CD14-positive monocyte (primary cell): ENCODE data around the gene DBT. TPM values are rescaled to one million over a fixed set of nuclear protein-coding genes. Genes with fewer than 3 reads are reported as not detected.

ENCODE experiments used
- DNase-seq, 3 donors: peaks; one replicate each; pipeline ENCODE4 v3.0.0-alpha.2; 2011 to 2022
- H2AFZ ChIP-seq: 2 replicates; pipeline ENCODE4 v1.6.0; 2012; ENCODE audit warnings: mild to moderate bottlenecking, low read depth, low read length, inconsistent platforms; ENCODE audit not compliant: insufficient read depth, poor library complexity, severe bottlenecking
- H3K27ac ChIP-seq, 2 donors: 1 replicate in 1 of 2; 2 replicates in 1 of 2; pipeline ENCODE4 v1.5.1; 2012 to 2013; ENCODE audit warnings: low read length in 2 of 2, control low read depth in 1 of 2, inconsistent platforms in 1 of 2, low read depth in 1 of 2, mild to moderate bottlenecking in 1 of 2
- H3K27me3 ChIP-seq, 2 donors: one replicate each; pipeline versions ENCODE4 v1.6.0 to v1.6.1; 2011 to 2013; ENCODE audit warnings: low read length in 2 of 2; ENCODE audit not compliant: control insufficient read depth in 2 of 2, insufficient read depth in 2 of 2
- H3K36me3 ChIP-seq, 2 donors: replicated peaks in 1 of 2; 1 replicate in 1 of 2; 2 replicates in 1 of 2; pipeline versions ENCODE4 v1.5.1 to v1.6.1; 2012 to 2013; ENCODE audit warnings: low read length in 2 of 2, control low read depth in 1 of 2, inconsistent platforms in 1 of 2, mild to moderate bottlenecking in 1 of 2; ENCODE audit not compliant: insufficient read depth in 2 of 2, control insufficient read depth in 1 of 2
- H3K4me1 ChIP-seq, 2 donors: 1 replicate in 1 of 2; 2 replicates in 1 of 2; pipeline versions ENCODE4 v1.5.1 to v1.6.1; 2012 to 2013; ENCODE audit warnings: low read length in 2 of 2, control low read depth in 1 of 2, inconsistent platforms in 1 of 2, mild to moderate bottlenecking in 1 of 2, moderate library complexity in 1 of 2; ENCODE audit not compliant: insufficient read depth in 2 of 2, control insufficient read depth in 1 of 2
- H3K4me2 ChIP-seq: replicated peaks from 2 replicates; pipeline ENCODE3; 2012; ENCODE audit warnings: low read length, moderate library complexity, mild to moderate bottlenecking; ENCODE audit not compliant: poor library complexity, severe bottlenecking; ENCODE audit errors: extremely low read depth
- H3K4me3 ChIP-seq, 3 experiments: fragments of 200-600 bp in 1 of 3; sonication (generic) in 1 of 3; replicated peaks in 1 of 3; 1 replicate in 2 of 3; 2 replicates in 1 of 3; pipeline ENCODE4 v1.5.1; 2011 to 2013; ENCODE audit warnings: low read length in 3 of 3, mild to moderate bottlenecking in 3 of 3, control low read depth in 2 of 3, low read depth in 2 of 3, inconsistent platforms in 1 of 3, moderate library complexity in 1 of 3
- H3K79me2 ChIP-seq: 2 replicates; pipeline ENCODE4 v1.6.0; 2012; ENCODE audit warnings: mild to moderate bottlenecking, control low read depth, inconsistent platforms, low read length, moderate library complexity; ENCODE audit not compliant: insufficient read depth
- H3K9ac ChIP-seq: 2 replicates; pipeline ENCODE4 v1.6.0; 2017; ENCODE audit warnings: low read length, mild to moderate bottlenecking; ENCODE audit not compliant: insufficient read depth, poor library complexity, severe bottlenecking
- H3K9me3 ChIP-seq, 2 donors: replicated peaks in 1 of 2; 1 replicate in 1 of 2; 2 replicates in 1 of 2; pipeline versions ENCODE4 v1.5.1 to v1.6.1; 2012 to 2013; ENCODE audit warnings: low read length in 2 of 2, control low read depth in 1 of 2; ENCODE audit not compliant: control insufficient read depth in 1 of 2, insufficient read depth in 1 of 2
- H4K20me1 ChIP-seq: 2 replicates; pipeline ENCODE4 v1.6.0; 2012; ENCODE audit warnings: mild to moderate bottlenecking, low read length, control low read depth, moderate library complexity; ENCODE audit not compliant: insufficient read depth
- H3K27ac Mint-ChIP-seq, 7 donors: one replicate each; pipeline ENCODE4 v1.8.0; 2020; ENCODE audit warnings: mild to moderate bottlenecking in 7 of 7, mixed read lengths in 7 of 7, moderate library complexity in 6 of 7, inconsistent platforms in 2 of 7
- H3K27me3 Mint-ChIP-seq, 3 donors: one replicate each; pipeline ENCODE4 v1.8.0; 2021 to 2022; ENCODE audit warnings: low read depth in 3 of 3, mild to moderate bottlenecking in 3 of 3, mixed read lengths in 3 of 3, moderate library complexity in 3 of 3, inconsistent platforms in 1 of 3
- H3K36me3 Mint-ChIP-seq, 2 donors: one replicate each; pipeline ENCODE4 v1.8.0; 2020; ENCODE audit warnings: mixed read lengths in 2 of 2, inconsistent platforms in 1 of 2, mild to moderate bottlenecking in 1 of 2
- H3K4me1 Mint-ChIP-seq: one replicate; pipeline ENCODE4 v1.8.0; 2020; ENCODE audit warnings: mild to moderate bottlenecking, mixed read lengths
- H3K4me3 Mint-ChIP-seq, 2 donors: one replicate each; pipeline ENCODE4 v1.8.0; 2020; ENCODE audit warnings: mild to moderate bottlenecking in 2 of 2, mixed read lengths in 2 of 2, moderate library complexity in 1 of 2
- H3K9me3 Mint-ChIP-seq, 7 donors: one replicate each; pipeline ENCODE4 v1.8.0; 2020 to 2022; ENCODE audit warnings: mixed read lengths in 7 of 7, mild to moderate bottlenecking in 6 of 7, moderate library complexity in 6 of 7, inconsistent platforms in 2 of 7
- WGBS: methylation state at CpG from one replicate; pipeline ENCODE4 v1.1.5; 2013; ENCODE audit warnings: missing lambda C conversion rate; ENCODE audit not compliant: insufficient coverage; 5-methylcytosine and 5-hydroxymethylcytosine counted together
- intact Hi-C, 2 donors: fragments of 100-400 bp; cut with micrococcal nuclease; formaldehyde crosslinking; loops; one replicate each; pipeline versions ENCODE4 v1.15.0 to v1.15.1; 2023
- polyA plus RNA-seq, 3 donors: library from polyadenylated mRNA; depleted of rRNA in 1 of 3; unstranded in 2 of 3; stranded (reverse) in 1 of 3; fragments of 300-500 nt in 2 of 3; fragments of >200 nt in 1 of 3; fragmentation: Illumina TruSeq in 2 of 3; gene quantifications; 1 replicate in 2 of 3; 2 replicates in 1 of 3; pipeline ENCODE4 v1.2.3, GENCODE V29; 2012 to 2021
- TF ChIP-seq, protein P1 (sequence below): fragments of 200-600 bp; IDR thresholded peaks from one replicate; pipeline ENCODE4 v1.8.0; 2022; ENCODE audit warnings: antibody characterized with exemption, mild to moderate bottlenecking

Gene DBT
- polyA plus RNA-seq, 3 donors, result 1.1 to 2.7 (median 1.5) TPM

DNA sequence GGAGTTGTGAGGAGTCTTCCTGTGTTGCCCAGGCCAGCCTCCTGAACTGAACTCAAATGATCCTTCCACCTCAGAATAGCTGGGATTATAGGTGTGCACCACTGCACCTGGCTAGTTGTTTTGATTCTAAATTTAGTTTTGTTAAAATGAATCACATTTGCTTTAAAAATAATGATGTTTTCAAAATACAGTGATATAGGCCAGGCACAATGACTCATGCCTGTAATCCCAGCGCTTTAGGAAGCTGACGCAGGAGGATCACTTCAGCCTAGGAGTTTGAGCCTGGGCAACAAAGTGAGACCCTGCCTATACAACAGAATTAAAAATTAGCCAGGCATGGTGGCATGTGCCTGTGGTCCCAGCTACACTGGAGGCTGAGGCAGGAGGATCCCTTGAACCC is 40.7 kb upstream of the DBT start:
- Histone ChIP-seq H3K4me1 (no peaks in the 10 kb centered on the region), H3K27me3 (no peaks in the 10 kb centered on the region), H3K79me2 (no peaks in the 10 kb centered on the region), H3K9ac (no peak overlapping the region), H3K36me3 (peaks cover 82 to 87% of the 10 kb centered on the region in 2 donors), H3K27ac (no peak overlapping the region), H4K20me1 (no peaks in the 10 kb centered on the region), H3K4me2 (no peak overlapping the region), H3K9me3 (no peaks in the 10 kb centered on the region), H3K4me3 (no peak overlapping the region), H2AFZ (no peak overlapping the region)
- TF ChIP-seq, protein P1, sequence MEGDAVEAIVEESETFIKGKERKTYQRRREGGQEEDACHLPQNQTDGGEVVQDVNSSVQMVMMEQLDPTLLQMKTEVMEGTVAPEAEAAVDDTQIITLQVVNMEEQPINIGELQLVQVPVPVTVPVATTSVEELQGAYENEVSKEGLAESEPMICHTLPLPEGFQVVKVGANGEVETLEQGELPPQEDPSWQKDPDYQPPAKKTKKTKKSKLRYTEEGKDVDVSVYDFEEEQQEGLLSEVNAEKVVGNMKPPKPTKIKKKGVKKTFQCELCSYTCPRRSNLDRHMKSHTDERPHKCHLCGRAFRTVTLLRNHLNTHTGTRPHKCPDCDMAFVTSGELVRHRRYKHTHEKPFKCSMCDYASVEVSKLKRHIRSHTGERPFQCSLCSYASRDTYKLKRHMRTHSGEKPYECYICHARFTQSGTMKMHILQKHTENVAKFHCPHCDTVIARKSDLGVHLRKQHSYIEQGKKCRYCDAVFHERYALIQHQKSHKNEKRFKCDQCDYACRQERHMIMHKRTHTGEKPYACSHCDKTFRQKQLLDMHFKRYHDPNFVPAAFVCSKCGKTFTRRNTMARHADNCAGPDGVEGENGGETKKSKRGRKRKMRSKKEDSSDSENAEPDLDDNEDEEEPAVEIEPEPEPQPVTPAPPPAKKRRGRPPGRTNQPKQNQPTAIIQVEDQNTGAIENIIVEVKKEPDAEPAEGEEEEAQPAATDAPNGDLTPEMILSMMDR, result no peak
- WGBS, result no CpG with 5 or more reads among the region's 2 CpGs
- Mint-ChIP-seq H3K27me3 (peaks cover 0 to 2% (median 0%) of the 10 kb centered on the region in 3 donors), H3K9me3 (no peaks in the 10 kb centered on the region), H3K4me1 (no peaks in the 10 kb centered on the region), H3K27ac (peak overlapping the region in 1 of 7 donors; percentile 50), H3K36me3 (peaks cover 64 to 85% of the 10 kb centered on the region in 2 donors), H3K4me3 (no peak overlapping the region)
- intact Hi-C loops, result no loop called here
- DNase-seq, result no peak

DNA sequence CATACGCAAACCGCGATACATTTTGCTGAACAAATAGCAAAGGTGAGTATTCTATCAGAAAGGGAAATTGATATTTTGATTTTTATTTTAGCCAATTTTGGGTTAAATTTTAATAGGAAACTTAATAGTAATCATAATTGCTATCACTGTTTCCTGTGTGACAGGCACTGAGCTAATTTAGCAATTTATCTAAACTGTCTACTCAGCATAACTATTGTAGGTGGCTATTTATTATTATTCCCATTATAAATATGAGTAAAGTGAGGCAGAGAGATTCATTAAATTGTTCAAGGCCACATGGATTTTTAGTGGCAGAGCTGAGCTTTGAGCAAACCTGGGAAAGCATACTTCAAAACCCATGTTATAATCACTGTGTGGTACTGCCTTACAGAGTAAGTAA is 37.5 kb upstream of the DBT start:
- Mint-ChIP-seq H3K4me1 (no peaks in the 10 kb centered on the region), H3K36me3 (peaks cover 60 to 90% of the 10 kb centered on the region in 2 donors)
- DNase-seq, result no peak

More for the DNA sequence above, 37.5 kb upstream of the DBT start:
- Mint-ChIP-seq H3K27me3 (peaks cover 0 to 2% (median 0%) of the 10 kb centered on the region in 3 donors), H3K9me3 (no peaks in the 10 kb centered on the region), H3K4me3 (no peak overlapping the region), H3K27ac (no peak overlapping the region)
- no peak overlapping the region for H3K4me3 ChIP-seq
- no peak overlapping the region for H3K9ac ChIP-seq
- no peak overlapping the region for H3K4me2 ChIP-seq
- H3K4me1 ChIP-seq, result no peaks in the 10 kb centered on the region
- H3K27me3 ChIP-seq, result no peaks in the 10 kb centered on the region
- H3K36me3 ChIP-seq, result peaks cover 86 to 94% of the 10 kb centered on the region in 2 donors
- TF ChIP-seq, protein P1, result no peak
- no CpG with 5 or more reads among the region's 3 CpGs for WGBS
- no peaks in the 10 kb centered on the region for H3K9me3 ChIP-seq
- no peak overlapping the region for H2AFZ ChIP-seq
- no peak overlapping the region for H3K27ac ChIP-seq
- H3K79me2 ChIP-seq, result no peaks in the 10 kb centered on the region
- intact Hi-C loops, result no loop called here
- H4K20me1 ChIP-seq, result peaks cover 2% of the 10 kb centered on the region
